MM.1S (cell line): ENCODE measurements around the gene PRKCE.

ENCODE experiments used
- DNase-seq: peaks from one replicate; pipeline ENCODE4 v3.0.0-alpha.2; 2015
- H2AFZ ChIP-seq: fragments of 300-600 bp; sonication (generic); 2 replicates; pipeline ENCODE4 v1.6.0; 2016; ENCODE audit warnings: antibody characterized with exemption, low read length
- H3F3A ChIP-seq: fragments of 300-600 bp; sonication (generic); 2 replicates; pipeline ENCODE4 v1.6.1; 2016; ENCODE audit warnings: mild to moderate bottlenecking, antibody characterized with exemption, low read length, moderate library complexity, mixed read lengths; ENCODE audit not compliant: insufficient read depth
- H3K27ac ChIP-seq: fragments of 300-600 bp; sonication (generic); 2 replicates; pipeline ENCODE4 v1.5.1; 2016; ENCODE audit warnings: mild to moderate bottlenecking, low read length
- H3K27me3 ChIP-seq: fragments of 300-600 bp; sonication (generic); replicated peaks from 2 replicates; pipeline ENCODE4 v1.6.0; 2016; ENCODE audit warnings: low read length; ENCODE audit not compliant: insufficient read depth
- H3K36me3 ChIP-seq: fragments of 300-600 bp; sonication (generic); replicated peaks from 2 replicates; pipeline ENCODE4 v1.6.1; 2016; ENCODE audit warnings: mild to moderate bottlenecking, low read length, mixed read lengths; ENCODE audit not compliant: insufficient read depth
- H3K4me1 ChIP-seq: fragments of 300-600 bp; sonication (generic); 2 replicates; pipeline ENCODE4 v1.6.1; 2016; ENCODE audit warnings: low read length, mixed read lengths
- H3K4me2 ChIP-seq: fragments of 300-600 bp; sonication (generic); 2 replicates; pipeline ENCODE4 v1.6.0; 2016; ENCODE audit warnings: low read depth, low read length
- H3K4me3 ChIP-seq: fragments of 300-600 bp; sonication (generic); 2 replicates; pipeline ENCODE4 v1.5.1; 2016; ENCODE audit warnings: low read length, mixed read lengths
- H3K79me2 ChIP-seq: fragments of 300-600 bp; sonication (generic); 2 replicates; pipeline ENCODE4 v1.6.1; 2016; ENCODE audit warnings: mixed run types, low read length, mixed read lengths
- H3K9ac ChIP-seq: fragments of 300-600 bp; sonication (generic); 2 replicates; pipeline ENCODE4 v1.6.1; 2016; ENCODE audit warnings: low read length, mixed read lengths
- H3K9me2 ChIP-seq: fragments of 300-600 bp; sonication (generic); replicated peaks from 2 replicates; pipeline ENCODE4 v1.6.1; 2016; ENCODE audit warnings: mild to moderate bottlenecking, low read length, mixed read lengths; ENCODE audit not compliant: insufficient read depth
- H3K9me3 ChIP-seq: fragments of 300-600 bp; sonication (generic); replicated peaks from 2 replicates; pipeline ENCODE4 v1.6.1; 2016; ENCODE audit warnings: mild to moderate bottlenecking, low read length, mixed read lengths; ENCODE audit not compliant: insufficient read depth
- H4K20me1 ChIP-seq: fragments of 300-600 bp; sonication (generic); 2 replicates; pipeline ENCODE4 v1.6.1; 2016; ENCODE audit warnings: mild to moderate bottlenecking, low read length, moderate library complexity, mixed read lengths; ENCODE audit not compliant: insufficient read depth
- EZH2 ChIP-seq: fragments of 300-600 bp; sonication (generic); optimal IDR thresholded peaks from 2 replicates; pipeline ENCODE3; 2017; ENCODE audit warnings: low read depth, mild to moderate bottlenecking, antibody characterized with exemption, low read length, mixed read lengths
- EZH2phosphoT487 ChIP-seq: fragments of 300-600 bp; sonication (generic); IDR thresholded peaks from 2 replicates; pipeline ENCODE4 v1.6.1; 2018; ENCODE audit warnings: antibody characterized with exemption, low read length
- TF ChIP-seq, protein P1 (sequence below): fragments of 300-600 bp; sonication (generic); IDR thresholded peaks from 2 replicates; pipeline ENCODE4 v1.5.1; 2016; ENCODE audit warnings: antibody characterized with exemption, low read length, mixed read lengths

PRKCE gene

DNA sequence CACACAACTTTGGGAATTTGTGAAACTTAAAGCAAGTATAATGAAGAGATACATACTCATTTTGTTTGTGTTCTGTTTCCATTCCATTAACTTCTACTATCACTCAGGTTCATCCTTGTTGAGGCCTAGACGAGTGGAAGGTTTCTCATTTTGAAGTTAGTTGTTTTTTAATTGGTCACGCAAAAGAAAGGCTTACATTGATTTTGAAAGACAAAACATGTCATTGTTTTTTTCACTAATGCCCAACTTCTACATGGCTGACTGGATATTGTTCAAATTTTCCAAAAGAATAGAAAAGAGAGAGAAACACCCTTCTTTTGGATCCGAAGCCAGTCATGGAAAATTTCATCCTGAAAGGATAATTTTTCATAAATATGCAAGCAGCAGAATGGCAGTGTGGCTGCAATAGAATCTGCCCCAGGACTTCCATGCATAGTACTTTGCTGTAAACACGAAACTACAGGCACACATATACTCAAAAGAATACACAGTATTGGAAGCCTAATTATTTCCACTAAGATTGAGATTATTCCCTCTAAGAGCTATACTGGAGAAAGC lies 27.4 kb downstream of the PRKCE start:
- H2AFZ ChIP-seq: no peak overlapping the region
- no peak for DNase-seq
- no peaks in the 10 kb centered on the region for H3K27me3 ChIP-seq
- no peaks in the 10 kb centered on the region for H3K36me3 ChIP-seq
- no peaks in the 10 kb centered on the region for H4K20me1 ChIP-seq
- no peaks in the 10 kb centered on the region for H3K9me3 ChIP-seq
- H3K9ac ChIP-seq: no peak overlapping the region
- peaks cover 4% of the 10 kb centered on the region; the same call in 1 of the 2 replicates for H3F3A ChIP-seq
- peaks cover 11% of the 10 kb centered on the region for H3K4me1 ChIP-seq
- no peak overlapping the region for H3K4me3 ChIP-seq
- no peak overlapping the region for H3K27ac ChIP-seq
- H3K4me2 ChIP-seq: no peak overlapping the region
- TF ChIP-seq, protein P1, sequence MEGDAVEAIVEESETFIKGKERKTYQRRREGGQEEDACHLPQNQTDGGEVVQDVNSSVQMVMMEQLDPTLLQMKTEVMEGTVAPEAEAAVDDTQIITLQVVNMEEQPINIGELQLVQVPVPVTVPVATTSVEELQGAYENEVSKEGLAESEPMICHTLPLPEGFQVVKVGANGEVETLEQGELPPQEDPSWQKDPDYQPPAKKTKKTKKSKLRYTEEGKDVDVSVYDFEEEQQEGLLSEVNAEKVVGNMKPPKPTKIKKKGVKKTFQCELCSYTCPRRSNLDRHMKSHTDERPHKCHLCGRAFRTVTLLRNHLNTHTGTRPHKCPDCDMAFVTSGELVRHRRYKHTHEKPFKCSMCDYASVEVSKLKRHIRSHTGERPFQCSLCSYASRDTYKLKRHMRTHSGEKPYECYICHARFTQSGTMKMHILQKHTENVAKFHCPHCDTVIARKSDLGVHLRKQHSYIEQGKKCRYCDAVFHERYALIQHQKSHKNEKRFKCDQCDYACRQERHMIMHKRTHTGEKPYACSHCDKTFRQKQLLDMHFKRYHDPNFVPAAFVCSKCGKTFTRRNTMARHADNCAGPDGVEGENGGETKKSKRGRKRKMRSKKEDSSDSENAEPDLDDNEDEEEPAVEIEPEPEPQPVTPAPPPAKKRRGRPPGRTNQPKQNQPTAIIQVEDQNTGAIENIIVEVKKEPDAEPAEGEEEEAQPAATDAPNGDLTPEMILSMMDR: no peak
- TF ChIP-seq EZH2phosphoT487 (no peak), EZH2 (no peak)
- H3K79me2 ChIP-seq: peaks cover 9% of the 10 kb centered on the region
- no peaks in the 10 kb centered on the region for H3K9me2 ChIP-seq

DNA sequence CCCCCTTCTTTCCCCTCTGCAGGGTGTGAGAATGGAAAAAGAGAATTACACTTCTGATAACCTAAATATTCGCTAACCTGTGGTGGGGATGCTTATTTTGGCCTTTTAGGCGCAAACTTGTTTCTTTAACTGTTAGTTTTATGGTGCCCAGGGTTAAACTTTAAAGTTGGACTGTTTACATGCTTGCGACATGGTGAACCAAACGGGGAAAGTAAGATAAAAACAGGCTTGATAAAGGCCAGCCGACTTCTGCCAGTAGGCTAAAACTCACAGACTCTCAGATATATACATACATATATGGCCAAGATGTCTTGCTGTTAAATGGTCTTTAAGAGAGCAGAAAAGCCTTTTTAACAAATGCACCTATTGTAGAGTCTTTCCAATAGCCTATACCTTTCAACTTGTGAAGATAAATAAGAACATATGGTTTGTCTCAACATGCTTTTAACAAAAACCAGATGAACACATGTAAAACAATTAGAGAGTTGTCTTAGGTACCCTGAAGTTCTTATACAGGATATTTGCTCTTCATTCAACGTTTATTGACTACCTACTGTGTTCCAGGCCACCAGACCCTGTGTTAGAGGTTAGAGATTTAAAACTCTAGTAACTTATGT lies 29.0 kb downstream of the PRKCE start:
- no peak for DNase-seq
- H3K4me2 ChIP-seq: no peak overlapping the region
- H3F3A ChIP-seq: peaks cover 4% of the 10 kb centered on the region; the same call in 1 of the 2 replicates
- H3K9ac ChIP-seq: no peak overlapping the region
- H3K79me2 ChIP-seq: peaks cover 20% of the 10 kb centered on the region
- no peak overlapping the region for H3K27ac ChIP-seq
- H3K4me3 ChIP-seq: no peak overlapping the region
- H3K9me3 ChIP-seq: no peaks in the 10 kb centered on the region
- H4K20me1 ChIP-seq: no peaks in the 10 kb centered on the region
- H2AFZ ChIP-seq: no peak overlapping the region
- H3K27me3 ChIP-seq: no peaks in the 10 kb centered on the region
- TF ChIP-seq EZH2phosphoT487 (no peak), EZH2 (no peak)
- TF ChIP-seq, protein P1: no peak
- no peaks in the 10 kb centered on the region for H3K36me3 ChIP-seq
- no peaks in the 10 kb centered on the region for H3K9me2 ChIP-seq
- H3K4me1 ChIP-seq: peaks cover 11% of the 10 kb centered on the region

DNA sequence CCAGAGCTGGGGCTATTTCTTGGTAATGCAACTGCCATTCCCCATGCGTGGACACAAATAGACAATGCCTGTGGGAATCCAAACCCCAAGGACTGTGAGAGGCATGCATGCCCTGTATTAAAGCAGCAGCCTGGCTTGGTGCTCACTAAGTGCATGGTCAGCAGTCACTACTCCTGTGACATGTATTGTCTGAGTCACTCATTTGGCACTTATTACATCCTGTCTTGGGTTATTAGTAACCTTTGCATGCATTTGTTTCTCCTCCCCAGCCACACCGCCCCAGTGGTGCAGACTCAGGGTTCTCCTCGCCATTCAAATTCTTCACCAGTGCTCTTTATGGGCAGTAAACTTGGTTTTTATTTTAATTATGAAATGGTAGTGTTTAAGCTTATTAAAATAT lies 30.2 kb downstream of the PRKCE start:
- peaks cover 20% of the 10 kb centered on the region for H3K79me2 ChIP-seq
- peaks cover 4% of the 10 kb centered on the region; the same call in 1 of the 2 replicates for H3F3A ChIP-seq
- TF ChIP-seq EZH2 (no peak), EZH2phosphoT487 (no peak)
- TF ChIP-seq, protein P1: no peak
- H3K4me1 ChIP-seq: peaks cover 11% of the 10 kb centered on the region
- peak overlapping the region; percentile 20; the same call in 1 of the 2 replicates for H2AFZ ChIP-seq
- H3K4me3 ChIP-seq: no peak overlapping the region
- no peaks in the 10 kb centered on the region for H3K36me3 ChIP-seq
- peak; percentile 91 for DNase-seq
- H3K9me2 ChIP-seq: no peaks in the 10 kb centered on the region
- H3K27me3 ChIP-seq: no peaks in the 10 kb centered on the region
- no peaks in the 10 kb centered on the region for H4K20me1 ChIP-seq
- H3K27ac ChIP-seq: peak overlapping the region; percentile 60
- H3K4me2 ChIP-seq: peak overlapping the region; percentile 42; the same call in 1 of the 2 replicates
- peak overlapping the region; percentile 31; the same call in 1 of the 2 replicates for H3K9ac ChIP-seq
- no peaks in the 10 kb centered on the region for H3K9me3 ChIP-seq
